Measurements from ENCODE around the gene SRD5A3. TPM values are rescaled to one million over a fixed set of nuclear protein-coding genes. Genes with fewer than 3 reads are reported as not detected.

Gene SRD5A3
- total and polyA plus RNA-seq, 10 donors, result 2.8 to 11.1 (median 5.9) TPM

GRCh38 chr4:55304303-55304702 is 41.7 kb upstream of the SRD5A3 start:
- intact Hi-C loops (cut with DNase I; ENCODE audit: low total_unique reads), result no loop called here
- 85 to 95% (median 88%) methylated on average over 3 of the region's 3 CpGs for WGBS, 5 donors

GRCh38 chr4:55308071-55308470 is 38.0 kb upstream of the SRD5A3 start:
- Histone ChIP-seq H3K4me3 (no peak overlapping the region), H3K27me3 (replicated peaks in 1 of 7) (peaks cover 0 to 5% (median 0%) of the 10 kb centered on the region in 7 donors), H3K36me3 (no peaks in the 10 kb centered on the region), H3K9me3 (peaks cover 0 to 2% (median 0%) of the 10 kb centered on the region in 8 donors), H3K27ac (no peak overlapping the region), H3K4me1 (no peaks in the 10 kb centered on the region)
- no peak for DNase-seq
- 90 to 98% (median 93%) methylated on average over 2 of the region's 2 CpGs for WGBS, 5 donors
- TF ChIP-seq POLR2A (IDR thresholded peaks at IDR 0.05), result no peak
- TF ChIP-seq POLR2AphosphoS5 (IDR thresholded peaks at IDR 0.05), result no peak
- no peak for TF ChIP-seq CTCF (IDR thresholded peaks at IDR 0.05 in 8 of 11, conservative IDR thresholded peaks at IDR 0.05 in 3 of 11)
- intact Hi-C loops (cut with DNase I; ENCODE audit: low total_unique reads), result no loop called here

More at GRCh38 chr4:55304303-55304702, 41.7 kb upstream of the SRD5A3 start:
- Histone ChIP-seq H3K4me3 (no peak overlapping the region), H3K27me3 (replicated peaks in 1 of 7) (peaks cover 0 to 5% (median 0%) of the 10 kb centered on the region in 7 donors), H3K27ac (no peak overlapping the region), H3K36me3 (no peaks in the 10 kb centered on the region), H3K9me3 (peaks cover 0 to 8% (median 0%) of the 10 kb centered on the region in 8 donors), H3K4me1 (no peaks in the 10 kb centered on the region)
- DNase-seq, result no peak
- TF ChIP-seq CTCF (IDR thresholded peaks at IDR 0.05 in 8 of 11, conservative IDR thresholded peaks at IDR 0.05 in 3 of 11), result no peak
- no peak for TF ChIP-seq POLR2AphosphoS5 (IDR thresholded peaks at IDR 0.05)
- no peak for TF ChIP-seq POLR2A (IDR thresholded peaks at IDR 0.05)

GRCh38 chr4:55311792-55312488 is 34.1 kb upstream of the SRD5A3 start:
- no peak for TF ChIP-seq POLR2AphosphoS5 (IDR thresholded peaks at IDR 0.05)
- no peak for TF ChIP-seq POLR2A (IDR thresholded peaks at IDR 0.05)
- DNase-seq, result no peak
- Histone ChIP-seq H3K36me3 (no peaks in the 10 kb centered on the region), H3K4me1 (no peaks in the 10 kb centered on the region), H3K27me3 (replicated peaks in 1 of 7) (peaks cover 0 to 8% (median 0%) of the 10 kb centered on the region in 7 donors), H3K9me3 (no peaks in the 10 kb centered on the region), H3K27ac (no peak overlapping the region), H3K4me3 (no peak overlapping the region)
- intact Hi-C loops (cut with DNase I; ENCODE audit: low total_unique reads), result no loop called here
- WGBS, 5 donors, result 74 to 82% (median 75%) methylated on average over 5 of the region's 5 CpGs

GRCh38 chr4:55312489-55313101 is 33.4 kb upstream of the SRD5A3 start:
- Histone ChIP-seq H3K27ac (no peak overlapping the region), H3K9me3 (no peaks in the 10 kb centered on the region), H3K4me3 (no peak overlapping the region), H3K27me3 (replicated peaks in 1 of 7) (peaks cover 0 to 8% (median 0%) of the 10 kb centered on the region in 7 donors), H3K36me3 (no peaks in the 10 kb centered on the region), H3K4me1 (no peaks in the 10 kb centered on the region)
- WGBS, 5 donors, result 92 to 100% (median 94%) methylated on average over 1 of the region's 1 CpG
- intact Hi-C loops (cut with DNase I; ENCODE audit: low total_unique reads), result no loop called here
- peak in 10 of 11 experiments; percentile 22 to 71 (median 52) for TF ChIP-seq CTCF (IDR thresholded peaks at IDR 0.05 in 8 of 11, conservative IDR thresholded peaks at IDR 0.05 in 3 of 11)
- TF ChIP-seq POLR2A (IDR thresholded peaks at IDR 0.05), result no peak
- TF ChIP-seq POLR2AphosphoS5 (IDR thresholded peaks at IDR 0.05), result no peak
- no peak for DNase-seq

All from spleen (tissue), 11 donors.